ENCODE measurements around the gene ITSN2.
"Not testable (repeated sequence)": the region's sequence is repeated elsewhere in the genome, so short reads cannot be mapped to it uniquely, and the experiment has no call there.

The ITSN2 gene

GRCh38 chr2:24342110-24342910 is 18.0 kb downstream of the ITSN2 start:
- no peak overlapping the region for H3K27ac ChIP-seq
- no peak for TF ChIP-seq CTCF (conservative IDR thresholded peaks at IDR 0.05)
- TF ChIP-seq ZFX (IDR thresholded peaks at IDR 0.05) = no peak

GRCh38 chr2:24339856-24340262 is 20.5 kb downstream of the ITSN2 start:
- H3K27ac ChIP-seq = no peak overlapping the region
- TF ChIP-seq CTCF (conservative IDR thresholded peaks at IDR 0.05) = no peak
- TF ChIP-seq ZFX (IDR thresholded peaks at IDR 0.05) = no peak

- H3K27ac ChIP-seq = not testable (repeated sequence)
Measured at GRCh38 chr2:24339098-24339497, 21.2 kb downstream of the ITSN2 start.

DNA sequence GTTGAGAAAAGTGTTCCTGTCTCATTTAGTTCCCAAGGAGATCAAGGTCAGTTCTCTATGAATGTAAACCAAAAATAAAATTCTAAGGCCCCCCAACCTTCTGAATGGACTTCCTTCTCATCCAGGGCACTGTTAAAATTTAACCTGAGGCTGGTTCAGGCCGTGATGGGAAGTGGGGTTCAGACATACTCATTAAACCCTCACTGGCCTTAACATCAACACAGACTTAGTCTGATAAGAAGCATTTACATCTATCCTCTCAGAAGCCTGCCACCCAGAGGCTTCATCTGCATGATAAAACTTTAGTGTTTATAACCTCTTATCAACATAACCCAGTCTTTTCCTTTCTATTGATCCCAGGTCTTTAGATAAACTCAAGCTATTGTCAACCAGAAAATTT is 22.4 kb downstream of the ITSN2 start:
- no peak overlapping the region for H3K27ac ChIP-seq

GRCh38 chr2:24336811-24337210 is 23.5 kb downstream of the ITSN2 start:
- H3K27ac ChIP-seq = no peak overlapping the region
- no peak for TF ChIP-seq CTCF (conservative IDR thresholded peaks at IDR 0.05)
- TF ChIP-seq ZFX (IDR thresholded peaks at IDR 0.05) = no peak

More for the DNA sequence above, 22.4 kb downstream of the ITSN2 start:
- TF ChIP-seq CTCF (conservative IDR thresholded peaks at IDR 0.05) (no peak), ZFX (IDR thresholded peaks at IDR 0.05) (no peak)

DNA sequence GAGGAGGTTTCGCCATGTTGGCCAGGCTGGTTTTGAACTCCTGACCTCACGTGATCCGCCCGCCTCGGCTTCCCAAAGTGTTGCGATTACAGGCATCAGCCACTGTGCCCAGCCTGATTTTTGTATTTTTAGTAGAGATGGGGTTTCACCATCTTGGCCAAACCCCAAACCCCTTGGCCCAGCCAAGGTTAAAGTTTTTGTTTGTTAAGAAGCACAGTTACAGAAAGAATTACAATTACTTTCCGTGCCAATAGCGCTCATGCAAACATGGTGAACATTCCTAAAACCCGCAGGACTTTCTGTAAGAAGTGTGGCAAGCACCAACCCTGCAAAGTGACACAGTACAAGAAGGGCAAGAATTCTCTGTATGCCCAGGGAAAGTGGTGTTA is 26.1 kb downstream of the ITSN2 start:
- TF ChIP-seq ZFX (IDR thresholded peaks at IDR 0.05) (no peak), CTCF (conservative IDR thresholded peaks at IDR 0.05) (no peak)
- no peak overlapping the region for H3K27ac ChIP-seq

DNA sequence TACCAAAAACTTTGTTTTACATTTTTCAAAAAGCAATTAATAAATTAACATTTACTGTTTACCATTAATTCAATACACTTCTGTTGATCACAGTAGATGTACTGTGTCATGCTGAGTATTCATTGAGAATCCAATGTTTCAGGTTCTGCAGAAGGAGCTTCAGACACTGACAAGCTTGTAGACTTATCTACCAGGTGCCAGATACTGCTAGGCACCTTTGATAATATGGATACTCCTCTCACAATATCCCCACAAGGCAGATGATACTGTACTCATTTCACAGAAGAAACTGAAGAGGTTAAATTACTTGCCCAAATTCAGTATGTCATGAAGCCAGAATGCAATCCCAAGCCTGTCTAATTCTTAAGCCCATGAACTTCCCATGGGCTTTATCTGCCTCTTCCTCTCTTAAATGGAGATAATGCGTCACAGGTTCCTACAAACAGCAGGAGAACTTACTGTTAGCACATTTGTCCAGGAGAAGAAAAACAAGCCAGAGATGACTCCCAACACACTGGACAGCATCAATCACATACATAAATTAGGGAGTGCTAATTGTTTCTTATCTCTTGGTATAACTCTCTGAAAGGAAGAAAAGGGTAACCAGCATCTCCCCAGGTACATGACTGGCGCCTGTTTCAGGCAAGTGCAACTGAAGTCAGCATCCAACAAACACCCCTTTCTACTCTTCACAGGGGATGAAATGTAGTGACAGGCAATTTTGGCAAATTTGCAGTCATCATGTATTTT is 27.4 kb downstream of the ITSN2 start:
- no peak overlapping the region for H3K27ac ChIP-seq
- no peak for TF ChIP-seq CTCF (conservative IDR thresholded peaks at IDR 0.05)

Data from C4-2B (cell line).